GM18520 (cell line): ENCODE results near the gene RAB6B.

Source experiments
- ATAC-seq: cut with Tn5 transposase; IDR thresholded peaks from one replicate; pipeline ENCODE4 v1.9.1; 2021; ENCODE audit not compliant: unreplicated experiment

Gene RAB6B

DNA sequence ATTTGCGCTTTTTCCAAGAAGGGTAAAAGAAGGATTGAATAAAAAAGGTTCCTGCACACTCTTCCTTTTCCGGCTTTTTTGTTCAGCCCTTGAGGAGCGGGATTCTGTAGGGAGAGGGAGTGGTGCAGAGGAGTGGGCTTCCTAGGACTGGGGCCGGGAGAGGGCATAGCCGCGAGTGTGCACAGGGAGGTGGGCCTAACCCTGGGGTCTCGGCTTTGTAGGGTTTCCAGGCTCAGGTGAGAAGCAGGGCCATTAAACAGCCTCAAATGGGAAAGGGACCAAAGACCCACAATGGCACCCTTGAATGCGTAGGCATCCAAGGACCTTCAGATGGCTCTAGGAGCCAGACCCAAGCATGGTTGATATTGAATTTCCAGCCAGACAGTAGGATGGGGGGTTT is 35.4 kb upstream of the RAB6B start:
- ATAC-seq, result no peak

DNA sequence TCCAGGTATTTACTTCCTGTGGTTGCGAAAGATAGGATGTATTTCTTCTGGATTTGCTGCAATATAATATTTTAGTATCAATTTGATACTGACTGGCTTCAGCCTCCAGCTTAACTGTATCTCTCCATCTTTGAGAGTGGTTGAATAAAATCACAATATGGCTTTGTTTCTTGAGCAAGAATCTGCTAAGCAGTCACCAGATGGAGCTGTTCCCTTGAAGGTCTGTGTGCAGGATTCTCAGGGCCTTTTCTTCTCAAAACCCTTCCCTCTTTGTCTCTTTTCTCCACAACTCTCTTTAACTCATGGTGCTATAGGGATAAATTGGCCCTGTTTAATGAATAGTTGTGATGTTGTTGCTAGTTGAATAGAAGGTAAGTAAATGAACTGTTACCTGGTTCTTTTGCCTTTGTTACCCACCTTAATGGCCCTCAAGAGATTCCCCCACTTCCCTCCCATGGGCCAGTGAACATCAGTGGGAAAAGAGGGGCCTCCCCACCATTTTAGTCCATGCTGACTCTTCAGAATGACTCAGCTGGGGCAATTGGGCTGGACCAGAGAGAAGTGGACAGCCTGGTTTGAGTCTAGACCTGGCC is 34.8 kb upstream of the RAB6B start:
- no peak for ATAC-seq

DNA sequence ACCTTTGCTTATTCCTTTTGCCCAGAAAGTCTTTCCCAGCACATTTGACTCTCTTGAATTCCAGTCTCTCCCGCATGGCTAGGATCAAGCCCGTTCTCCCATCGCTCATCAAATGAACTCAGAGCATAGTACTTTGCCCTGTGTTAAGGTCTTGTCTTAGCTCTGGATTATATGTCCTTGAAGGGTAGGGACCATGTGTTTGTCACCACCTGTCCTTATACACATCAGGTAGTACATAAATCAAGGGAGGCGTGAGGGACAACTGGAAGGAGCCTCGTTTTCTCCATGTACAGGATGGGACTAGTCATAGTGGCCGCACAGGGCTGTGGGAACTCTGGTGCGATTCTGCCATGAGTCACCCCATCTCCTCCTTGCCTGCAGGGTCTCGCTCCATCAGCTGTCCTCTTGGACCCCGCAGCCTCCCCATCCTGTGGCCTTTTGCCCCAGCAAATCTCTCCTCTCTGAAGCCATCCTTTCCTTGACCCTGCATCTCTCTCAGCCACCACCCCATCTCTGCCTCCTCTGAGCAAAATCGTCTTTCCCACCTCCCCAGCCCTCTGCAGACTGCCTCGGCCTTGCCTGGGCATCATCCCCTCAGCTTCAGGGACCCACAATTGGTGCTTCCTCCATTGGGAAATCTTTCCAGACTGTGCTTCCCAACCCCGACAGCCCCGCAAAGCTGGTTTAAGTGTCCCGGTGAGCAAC is 33.4 kb upstream of the RAB6B start:
- no peak for ATAC-seq

DNA sequence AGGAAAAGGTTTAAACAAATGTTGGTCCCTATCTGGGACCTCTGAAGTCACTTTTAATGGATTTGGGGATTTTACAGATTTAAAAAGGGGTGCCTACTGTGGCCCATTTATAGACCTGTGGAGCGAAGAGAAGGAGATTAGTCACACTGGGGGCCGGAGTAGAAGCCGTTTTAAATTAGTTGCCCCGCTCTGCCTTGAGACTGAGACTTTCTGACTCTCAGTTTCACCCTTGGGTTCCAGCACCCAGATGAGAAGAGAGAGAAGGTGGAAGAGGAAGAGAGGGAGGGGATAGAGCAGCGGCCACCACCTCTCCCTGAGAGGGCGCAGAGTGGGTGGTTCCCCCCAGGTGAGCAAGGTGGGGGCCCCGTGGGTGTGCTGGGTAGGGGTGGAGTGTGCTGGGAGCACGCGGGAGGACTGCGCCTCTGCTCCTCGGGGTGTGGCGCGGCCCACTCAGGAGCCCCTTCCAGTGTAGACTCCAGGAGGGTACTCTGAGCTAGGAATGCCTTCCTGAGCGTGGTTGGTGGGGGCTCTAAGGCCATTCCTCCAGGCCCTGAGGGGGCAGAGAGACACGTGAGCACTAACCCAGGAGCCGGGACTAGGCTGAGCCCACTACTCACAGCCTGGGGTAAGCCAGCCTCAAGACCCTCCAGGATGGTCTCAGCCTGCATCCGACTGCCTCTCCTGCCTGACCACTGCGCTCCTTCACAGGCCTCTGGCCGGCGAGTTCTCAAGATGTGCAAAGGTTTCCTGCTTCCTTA is 32.6 kb upstream of the RAB6B start:
- ATAC-seq, result no peak

DNA sequence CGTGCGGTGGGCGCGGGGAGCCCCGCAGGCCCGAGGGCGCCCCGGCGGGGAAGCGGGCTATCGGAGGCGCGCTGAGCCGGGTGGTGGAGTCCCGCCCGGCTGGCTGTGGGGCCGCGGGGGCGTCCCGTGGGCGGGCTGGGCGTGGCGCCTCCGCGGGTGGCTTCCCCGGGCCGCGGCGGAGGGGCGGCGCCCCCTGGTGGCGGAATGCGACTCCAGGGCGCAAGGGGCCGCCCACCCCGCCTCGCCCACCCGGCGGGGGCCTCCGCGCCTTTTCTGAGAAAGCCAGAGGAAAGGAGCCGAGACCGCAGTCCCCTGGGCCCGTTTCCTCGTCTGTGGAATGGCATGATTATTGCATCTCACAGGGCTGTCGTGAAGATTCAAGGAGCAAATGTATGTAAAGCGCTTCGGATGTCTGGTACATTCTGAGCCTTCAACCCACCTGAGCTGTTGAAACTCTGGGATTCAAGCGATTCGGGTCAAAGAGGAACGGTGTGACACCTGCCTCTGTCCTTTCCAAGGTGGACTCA is 31.9 kb upstream of the RAB6B start:
- ATAC-seq, result peak; percentile 54

DNA sequence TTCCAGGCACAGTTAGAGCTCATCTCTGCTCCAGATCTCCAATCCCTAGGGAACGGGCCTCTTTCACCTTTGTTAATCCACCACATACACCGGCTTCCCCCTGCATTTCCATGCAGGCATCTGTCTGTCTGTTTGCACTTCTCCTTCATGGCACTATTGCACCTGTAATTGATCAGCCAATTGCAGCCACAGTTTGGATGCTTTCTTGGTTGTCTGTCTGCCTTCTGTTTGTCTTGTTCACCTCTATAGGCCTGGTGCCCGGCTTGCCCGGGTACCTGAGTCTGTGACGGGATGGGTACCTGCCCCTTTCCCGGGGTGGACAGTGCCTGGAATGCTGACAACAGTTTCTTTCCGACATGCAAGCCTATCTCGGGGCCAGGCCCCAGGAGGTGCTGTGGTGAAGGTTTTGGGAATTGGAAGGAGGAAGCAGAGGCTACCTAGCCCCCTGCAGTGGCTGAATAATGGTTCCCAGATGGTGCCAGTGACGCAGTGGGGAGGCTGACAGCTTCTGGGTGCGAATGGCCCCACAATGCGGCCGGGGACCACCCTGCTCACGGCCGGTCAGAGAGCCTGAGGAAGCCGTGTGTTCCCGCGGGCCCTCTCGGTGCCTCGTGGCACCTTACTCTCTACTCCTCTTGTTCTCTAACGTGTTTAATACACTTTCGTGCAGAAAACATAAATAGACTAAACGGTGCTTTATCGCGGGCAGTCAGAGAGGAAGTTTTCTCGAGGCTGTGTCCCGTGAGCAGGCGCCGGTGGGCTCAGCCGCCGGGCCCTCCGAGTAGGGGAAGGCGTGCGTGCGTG is 31.3 kb upstream of the RAB6B start:
- no peak for ATAC-seq

DNA sequence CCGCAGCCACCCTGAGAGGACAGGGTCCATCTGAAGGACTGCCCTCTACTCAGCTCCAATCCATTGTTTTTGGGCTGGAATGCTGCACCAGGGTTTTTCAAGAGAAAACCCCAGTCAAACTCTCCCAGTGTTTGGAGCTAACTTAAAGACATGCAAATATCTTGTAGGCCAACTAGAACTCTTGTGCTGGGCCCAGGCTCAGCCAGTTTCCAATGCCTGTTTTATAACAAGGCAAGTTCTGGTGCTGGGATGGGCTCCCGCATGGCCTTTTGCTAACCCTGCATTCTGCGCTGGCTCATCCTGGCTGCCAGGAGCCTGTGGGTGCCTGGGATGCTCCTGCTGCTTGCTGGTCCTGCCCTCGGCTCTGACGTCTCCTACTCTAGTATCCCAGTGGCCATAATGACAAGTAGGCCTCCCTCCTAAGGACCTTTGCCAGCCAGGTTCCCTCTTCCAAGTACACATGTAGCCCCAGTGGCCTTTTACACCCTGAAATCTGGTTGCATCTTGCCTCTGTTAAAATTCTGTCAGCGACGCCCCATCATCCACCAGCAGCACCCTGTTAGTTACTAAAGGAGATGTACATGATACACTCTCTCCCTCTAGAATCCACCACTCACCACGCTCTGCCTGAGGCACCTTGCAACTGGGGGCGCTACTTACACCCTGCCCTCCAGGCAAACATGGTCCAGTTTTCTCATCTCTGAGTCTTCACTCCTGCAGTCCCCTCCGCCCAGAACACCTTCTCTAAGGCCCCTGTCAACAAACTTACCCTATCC is 30.5 kb upstream of the RAB6B start:
- ATAC-seq, result no peak

DNA sequence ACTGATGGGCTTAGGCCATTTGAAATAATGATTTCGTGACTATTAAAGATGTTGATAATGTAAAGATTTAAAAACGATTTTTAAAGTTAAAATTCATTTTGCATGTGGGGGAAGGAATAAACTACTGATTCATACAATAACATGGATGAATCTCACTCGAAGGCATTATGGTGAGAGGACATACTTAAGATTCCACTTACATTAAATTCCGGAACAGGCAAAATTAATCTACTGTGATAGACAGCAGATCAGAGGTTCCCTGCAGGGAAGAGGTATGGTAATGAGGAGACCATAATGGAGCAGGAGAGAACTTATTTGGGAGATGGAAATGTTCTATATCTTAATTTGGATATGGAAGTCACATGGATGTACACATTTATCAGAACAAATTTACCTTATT is 28.4 kb upstream of the RAB6B start:
- no peak for ATAC-seq

DNA sequence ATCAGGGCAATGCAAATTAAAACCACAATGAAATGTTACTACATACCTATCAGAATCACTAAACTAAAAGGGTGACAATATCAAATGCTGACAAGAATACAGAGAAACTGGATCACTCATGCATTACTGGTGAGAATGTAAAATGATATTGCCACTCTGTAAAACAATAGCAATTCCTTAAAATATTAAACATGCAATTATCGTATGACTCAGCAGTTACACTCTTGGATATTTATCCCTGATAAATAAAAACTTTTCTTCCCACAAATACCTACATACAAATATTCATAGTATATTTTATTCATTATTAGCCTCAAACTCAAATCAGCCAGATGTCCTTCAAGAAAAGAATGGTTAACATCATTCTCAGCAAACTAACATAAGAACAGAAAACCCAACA is 25.9 kb upstream of the RAB6B start:
- no peak for ATAC-seq

DNA sequence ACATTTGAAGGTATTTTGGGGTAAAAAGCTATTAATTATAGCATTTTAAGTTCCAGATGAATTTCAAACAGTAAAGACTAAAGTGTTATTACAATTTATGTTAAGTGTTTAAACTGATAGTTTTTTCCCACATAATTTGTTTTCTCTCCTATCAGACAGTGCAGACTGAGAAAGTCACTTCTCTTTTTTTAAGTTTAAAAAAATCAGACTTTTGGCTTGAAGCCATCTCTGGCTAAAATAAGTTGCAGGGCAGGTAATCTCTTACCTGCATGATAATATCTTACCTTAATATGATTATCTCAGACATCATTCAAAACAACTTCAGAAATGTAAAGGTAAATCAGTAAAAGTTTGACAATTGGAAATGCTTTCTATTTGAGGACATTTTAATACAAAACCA is 21.5 kb upstream of the RAB6B start:
- ATAC-seq, result no peak

DNA sequence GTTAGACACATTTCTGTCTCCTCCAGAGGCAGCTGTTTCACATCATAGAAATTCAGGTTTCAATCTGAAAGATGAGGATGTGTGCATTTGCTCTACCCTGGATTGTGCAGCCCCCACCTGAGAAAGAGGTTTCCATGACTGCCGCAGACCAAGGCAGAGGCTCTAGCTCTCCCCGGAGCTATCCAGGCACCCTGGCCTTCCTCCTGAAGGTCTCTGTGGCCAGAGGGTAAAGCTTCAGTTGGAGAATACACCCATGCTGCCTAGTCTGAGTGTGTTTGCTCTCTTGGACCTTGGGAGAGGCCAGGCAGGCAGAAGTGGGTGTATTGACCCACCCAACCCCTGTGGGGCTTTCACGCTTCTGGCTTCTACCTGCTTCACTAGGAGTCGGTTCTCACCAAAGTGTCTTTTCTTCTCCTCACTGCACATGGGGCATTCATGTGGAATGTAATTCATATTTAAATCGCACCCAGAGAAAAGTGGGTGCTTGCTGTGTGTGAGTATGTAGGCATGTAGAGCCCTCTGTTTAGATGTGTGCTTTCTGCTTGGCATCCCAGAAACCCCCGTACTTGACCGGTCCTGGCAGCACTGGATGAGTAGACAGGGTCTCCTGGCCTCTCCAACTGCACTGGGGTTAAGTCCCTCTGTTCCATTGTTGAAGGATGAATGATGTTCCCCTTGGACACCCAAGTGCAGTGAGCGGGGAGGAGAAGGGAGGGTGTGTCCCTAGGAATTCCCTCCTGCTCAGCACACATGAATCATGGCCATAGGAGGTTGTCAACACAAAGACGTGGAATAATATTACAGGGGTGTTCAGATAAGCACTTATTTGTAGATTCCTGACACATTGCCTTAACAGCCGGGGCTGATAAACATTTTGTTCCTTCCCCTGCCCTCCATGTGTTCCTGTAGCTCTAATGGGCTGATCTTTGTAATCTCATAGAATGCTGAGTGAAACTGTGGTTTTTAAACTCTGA is 20.3 kb upstream of the RAB6B start:
- ATAC-seq, result no peak

DNA sequence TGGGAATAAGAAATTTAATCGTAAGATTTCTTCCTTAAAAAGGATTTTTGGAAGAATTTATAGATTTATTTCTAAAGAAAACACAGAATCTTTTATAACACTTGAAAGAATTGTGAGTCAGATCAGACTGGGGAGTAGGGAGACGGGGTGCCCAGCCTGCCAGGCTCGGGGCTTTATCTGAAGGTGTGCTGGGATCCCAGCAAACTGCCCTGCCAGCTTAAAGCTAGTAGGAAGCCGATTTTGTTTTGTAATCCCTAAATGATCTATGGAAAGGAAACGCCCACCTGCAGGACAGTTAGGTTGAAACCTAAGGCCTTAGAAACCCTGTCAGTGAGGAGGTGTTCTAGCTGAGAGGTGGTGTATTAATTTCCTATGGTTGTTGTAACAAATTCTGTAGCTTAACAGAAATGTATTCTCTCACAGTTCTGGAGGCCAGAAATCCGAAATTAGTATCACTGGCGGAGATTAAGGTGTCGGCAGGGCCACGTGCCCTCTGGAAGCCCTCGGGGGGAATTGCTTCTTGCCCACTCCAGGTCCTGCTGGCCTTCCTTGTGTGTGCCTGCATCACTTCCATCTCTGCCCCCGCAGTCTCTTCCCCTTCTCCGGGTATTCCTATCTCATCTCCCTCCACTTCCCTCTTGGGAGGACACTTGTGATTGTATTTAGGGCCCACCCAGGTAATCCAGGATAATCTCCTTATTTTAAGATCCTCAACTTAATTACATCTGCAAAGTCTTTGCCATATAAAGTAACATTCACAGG is 19.3 kb upstream of the RAB6B start:
- ATAC-seq, result no peak

DNA sequence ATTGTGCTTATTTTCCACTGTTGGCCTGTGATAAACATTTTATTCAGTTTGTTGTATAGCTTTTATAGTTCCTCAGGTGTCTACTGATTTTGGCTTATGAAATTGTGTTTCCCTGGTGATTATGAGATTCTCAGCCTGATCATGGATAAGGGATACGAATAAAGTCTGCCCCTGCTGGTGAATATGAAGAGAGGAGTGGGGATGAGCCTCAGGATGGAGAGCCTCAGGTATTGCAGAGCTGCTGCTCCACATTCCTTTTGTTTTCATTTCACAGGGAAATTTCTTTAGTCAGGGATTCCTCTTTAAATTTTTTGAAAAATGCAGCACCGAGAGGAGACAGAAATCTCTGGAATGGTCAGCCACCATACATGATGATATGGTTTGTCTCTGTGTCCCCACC is 14.7 kb upstream of the RAB6B start:
- ATAC-seq, result no peak

DNA sequence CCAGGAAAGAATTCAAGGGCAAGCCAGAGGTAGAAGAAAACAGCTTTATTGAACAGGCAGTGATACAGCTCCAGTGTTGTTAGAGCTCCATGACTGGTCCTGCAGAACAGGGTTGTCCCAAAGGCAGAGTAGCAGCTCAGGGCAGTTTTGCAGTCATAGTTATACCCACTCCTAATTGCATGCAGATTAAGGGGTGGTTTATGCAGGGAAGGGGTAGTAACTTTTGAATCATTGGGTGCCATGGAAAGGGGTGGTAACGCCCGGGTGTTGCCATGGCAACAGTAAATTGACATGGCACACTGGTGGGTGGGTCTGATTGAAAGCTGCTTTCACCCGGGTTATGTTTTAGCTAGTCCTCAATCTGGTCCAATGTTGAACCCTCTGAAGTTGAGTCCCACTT is 9.7 kb upstream of the RAB6B start:
- no peak for ATAC-seq

DNA sequence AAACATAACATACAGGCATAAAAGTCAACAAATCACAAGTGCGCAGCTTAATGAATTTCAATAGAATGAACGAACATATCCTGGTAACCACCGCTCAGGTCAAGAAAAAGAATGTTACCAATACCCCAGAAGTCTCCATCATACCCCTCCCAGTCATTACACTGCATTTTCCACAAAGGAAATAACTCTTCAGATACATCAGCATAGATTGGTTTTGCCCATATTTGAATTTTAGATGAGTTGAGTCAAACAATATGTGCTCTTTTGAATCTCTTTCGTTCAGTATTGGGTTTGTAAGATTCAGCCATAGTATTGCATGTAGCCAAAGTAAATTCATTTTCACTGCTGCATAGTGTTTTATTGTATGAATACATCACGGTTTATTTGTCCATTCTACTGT is 6.2 kb upstream of the RAB6B start:
- no peak for ATAC-seq

DNA sequence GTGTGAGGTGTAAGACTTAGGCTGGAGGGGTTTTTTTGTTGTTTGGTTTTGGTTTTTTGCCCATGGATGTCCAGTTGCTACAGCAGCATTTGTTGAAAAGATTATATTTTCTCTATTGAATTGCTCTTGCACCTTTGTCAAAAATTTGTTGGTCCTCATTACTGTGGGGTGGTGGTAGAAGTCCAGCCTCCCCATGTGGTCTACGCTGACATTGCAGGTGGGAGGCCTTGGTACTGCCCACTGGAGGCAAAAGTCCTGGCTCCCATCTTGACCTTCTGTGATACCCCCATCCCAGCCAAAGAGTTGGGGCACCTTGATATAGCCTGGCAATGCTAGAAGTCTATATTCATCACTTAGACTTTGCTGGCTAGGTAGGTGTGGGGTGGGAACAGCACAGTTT is 5.4 kb upstream of the RAB6B start:
- no peak for ATAC-seq

DNA sequence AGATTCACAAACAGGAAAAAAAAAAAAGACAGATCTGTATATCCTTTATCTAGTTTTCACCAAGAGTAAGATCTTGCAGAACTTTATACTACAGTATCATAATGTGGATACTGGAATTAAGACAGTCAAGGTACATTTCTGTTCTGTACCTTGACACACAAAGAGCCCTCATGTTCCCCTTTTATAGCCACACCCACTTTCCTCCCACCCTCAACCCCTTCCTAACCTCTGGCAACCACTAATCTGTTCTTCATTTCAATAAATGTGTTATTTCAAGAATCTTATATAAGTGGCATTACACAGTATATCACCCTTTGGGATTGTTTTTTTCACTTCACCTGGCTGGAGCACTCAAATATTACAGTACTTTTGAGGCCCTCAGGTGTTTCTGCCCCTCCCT is 3.6 kb upstream of the RAB6B start:
- ATAC-seq, result no peak

DNA sequence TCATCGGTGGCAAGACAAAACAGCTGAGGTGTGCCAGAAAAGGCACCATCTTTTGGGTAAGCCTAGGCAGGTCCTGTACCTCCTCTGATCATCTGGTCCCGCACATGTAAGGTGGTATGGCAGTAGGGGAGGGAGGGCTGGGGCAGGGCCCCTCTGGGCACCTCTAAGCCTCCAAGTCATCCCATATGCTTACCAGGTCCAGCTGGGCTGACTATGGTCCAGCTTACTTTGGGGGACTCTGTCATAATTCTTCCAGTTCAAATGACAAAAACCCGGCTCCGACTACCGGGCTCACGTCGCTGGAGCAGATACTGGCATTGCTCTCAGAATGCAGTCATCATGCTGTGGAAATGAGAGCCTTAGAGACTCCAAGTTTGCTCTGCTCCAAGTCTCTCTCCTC is 1.9 kb upstream of the RAB6B start:
- no peak for ATAC-seq
